ENCODE measurements around the gene CDH10. TPM values are rescaled to one million over a fixed set of nuclear protein-coding genes. Genes with fewer than 3 reads are reported as not detected.

Gene CDH10
- total RNA-seq, 4 donors from 2014 or later, result 0.09 TPM; not detected in 3

- intact Hi-C loops (cut with DNase I), result no loop called here
- DNase-seq, result no peak
- H3K4me1 ChIP-seq, result peaks cover 0 to 8% (median 0%) of the 10 kb centered on the region in 3 donors
- H3K27me3 ChIP-seq, result peaks cover 0 to 3% (median 0%) of the 10 kb centered on the region in 4 donors
- TF ChIP-seq POLR2A (IDR thresholded peaks at IDR 0.05) (no peak), CTCF (IDR thresholded peaks at IDR 0.05) (no peak)
- H3K4me3 ChIP-seq, result no peak overlapping the region
- no peak overlapping the region for H3K27ac ChIP-seq
- 52 to 79% methylated on average over 1 of the region's 1 CpG for WGBS, 2 donors
- H3K36me3 ChIP-seq, result no peaks in the 10 kb centered on the region
- H3K9me3 ChIP-seq, result no peaks in the 10 kb centered on the region
These were observed 2.1 kb upstream of the CDH10 start for GRCh38 chr5:24646915-24647314.

GRCh38 chr5:24645483-24645882 lies 705 bp upstream of the CDH10 start:
- WGBS, 2 donors, result 43 to 52% methylated on average over 5 of the region's 5 CpGs
- H3K36me3 ChIP-seq, result no peaks in the 10 kb centered on the region
- no peak for DNase-seq
- H3K27ac ChIP-seq, result no peak overlapping the region
- intact Hi-C loops (cut with DNase I), result no loop called here
- peaks cover 0 to 3% (median 0%) of the 10 kb centered on the region in 4 donors for H3K27me3 ChIP-seq
- H3K4me1 ChIP-seq, result peaks cover 0 to 8% (median 0%) of the 10 kb centered on the region in 3 donors
- TF ChIP-seq CTCF (IDR thresholded peaks at IDR 0.05), result no peak
- TF ChIP-seq POLR2A (IDR thresholded peaks at IDR 0.05), result no peak
- H3K9me3 ChIP-seq, result no peaks in the 10 kb centered on the region
- H3K4me3 ChIP-seq, result no peak overlapping the region

GRCh38 chr5:24643880-24644279 lies 898 bp downstream of the CDH10 start:
- intact Hi-C loops (cut with DNase I), result no loop called here
- TF ChIP-seq CTCF (IDR thresholded peaks at IDR 0.05) (no peak), POLR2A (IDR thresholded peaks at IDR 0.05) (no peak)
- Histone ChIP-seq H3K4me1 (peaks cover 0 to 8% (median 0%) of the 10 kb centered on the region in 3 donors), H3K9me3 (no peaks in the 10 kb centered on the region), H3K36me3 (no peaks in the 10 kb centered on the region), H3K27me3 (peaks cover 0 to 3% (median 0%) of the 10 kb centered on the region in 4 donors), H3K4me3 (no peak overlapping the region), H3K27ac (no peak overlapping the region)
- DNase-seq, result no peak
- 30 to 60% methylated on average over 2 of the region's 2 CpGs for WGBS, 2 donors

GRCh38 chr5:24643156-24643555 lies 1.6 kb downstream of the CDH10 start:
- 39 to 52% methylated on average over 5 of the region's 5 CpGs for WGBS, 2 donors
- Histone ChIP-seq H3K27me3 (peaks cover 0 to 3% (median 0%) of the 10 kb centered on the region in 4 donors), H3K27ac (no peak overlapping the region), H3K9me3 (no peaks in the 10 kb centered on the region), H3K36me3 (no peaks in the 10 kb centered on the region), H3K4me1 (peaks cover 0 to 8% (median 0%) of the 10 kb centered on the region in 3 donors), H3K4me3 (no peak overlapping the region)
- no peak for DNase-seq
- intact Hi-C loops (cut with DNase I), result no loop called here
- TF ChIP-seq CTCF (IDR thresholded peaks at IDR 0.05) (no peak), POLR2A (IDR thresholded peaks at IDR 0.05) (no peak)

- TF ChIP-seq POLR2A (IDR thresholded peaks at IDR 0.05) (no peak), CTCF (IDR thresholded peaks at IDR 0.05) (peak in 3 of 6 experiments; percentile 6 to 25 (median 15))
- Histone ChIP-seq H3K27ac (no peak overlapping the region), H3K9me3 (no peaks in the 10 kb centered on the region), H3K36me3 (no peaks in the 10 kb centered on the region), H3K4me3 (no peak overlapping the region), H3K4me1 (peaks cover 0 to 8% (median 0%) of the 10 kb centered on the region in 3 donors), H3K27me3 (peaks cover 0 to 3% (median 0%) of the 10 kb centered on the region in 4 donors)
- WGBS, 2 donors, result 0 to 8% methylated on average over 1 of the region's 1 CpG
- no peak for DNase-seq
- intact Hi-C loops (cut with DNase I), result no loop called here
These were observed 2.8 kb downstream of the CDH10 start for GRCh38 chr5:24642022-24642421.
